HCT116 (cell line): ENCODE results near the gene SDCCAG8. TPM values are rescaled to one million over a fixed set of nuclear protein-coding genes. Genes with fewer than 3 reads are reported as not detected.
A peak's percentile ranks its signal among the peaks of the same experiment; 100 is the strongest.

ENCODE experiments used
- ATAC-seq: fragments of 200-7000 bp; cut with Tn5 transposase; 2 replicates; pipeline ENCODE4 v1.9.1; 2020; ENCODE audit warnings: mild to moderate bottlenecking, moderate library complexity
- BruUV-seq: library from RNA; stranded (reverse); fragments of 400-500 nt; replicated peaks from 2 replicates; lab custom pipeline; 2021; lab: Mats Ljungman, UMichigan
- CTCF ChIA-PET: fragments of 300-600 bp; sonication (Branson Sonifier 250); formaldehyde crosslinking; loops from one replicate; lab custom pipeline; 2021; ENCODE audit warnings: antibody characterized with exemption; lab: Charles Lee
- POLR2A ChIA-PET: fragments of 300-600, 350-600 bp; sonication (Branson Sonifier 250); formaldehyde crosslinking; loops from one replicate; lab custom pipeline; 2021; ENCODE audit warnings: antibody characterized with exemption; lab: Charles Lee
- RAD21 ChIA-PET, 2 experiments: fragments of 300-600 bp; sonication (Branson Sonifier 250); formaldehyde crosslinking; loops; one replicate each; lab custom pipeline; 2023; ENCODE audit warnings: low total read pairs in 2 of 2; ENCODE audit not compliant: uncharacterized antibody in 2 of 2, unreplicated experiment in 2 of 2, low non-redundant PET in 1 of 2; lab: Charles Lee
- DNase-seq: peaks from one replicate; pipeline ENCODE4 v3.0.0-alpha.2; 2010; ENCODE audit warnings: low read depth, low spot score
- H2AFZ ChIP-seq: fragments of 200-600 bp; shearing (Covaris generic), sonication (generic); 2 replicates; pipeline ENCODE4 v1.6.1; 2017; ENCODE audit warnings: low read depth, mixed run types, mixed read lengths, antibody characterized with exemption, low read length; ENCODE audit not compliant: poor library complexity, severe bottlenecking
- H3K27ac ChIP-seq: 2 replicates; pipeline ENCODE4 v1.5.1; 2012; ENCODE audit warnings: low read depth, low read length
- H3K27me3 ChIP-seq: fragments of 200-600 bp; sonication (generic); 2 replicates; pipeline ENCODE4 v1.6.1; 2016; ENCODE audit warnings: mixed run types, low read length, mixed read lengths; ENCODE audit not compliant: insufficient read depth
- H3K36me3 ChIP-seq, 2 experiments: fragments of 200-500 bp in 1 of 2; fragments of 200-600 bp in 1 of 2; sonication (Bioruptor generic) in 1 of 2; sonication (generic) in 1 of 2; 2 replicates each; pipeline versions ENCODE4 v1.5.1 to v1.6.1; 2014 to 2016; ENCODE audit warnings: low read length in 2 of 2, inconsistent platforms in 1 of 2, mixed read lengths in 1 of 2, mixed run types in 1 of 2; ENCODE audit not compliant: insufficient read depth in 2 of 2, control insufficient read depth in 1 of 2
- H3K4me1 ChIP-seq, 2 experiments: fragments of 200-600 bp in 1 of 2; sonication (generic) in 1 of 2; 2 replicates each; pipeline versions ENCODE4 v1.5.1 to v1.6.1; 2012 to 2017; ENCODE audit warnings: low read length in 2 of 2, inconsistent platforms in 1 of 2, mild to moderate bottlenecking in 1 of 2, mixed read lengths in 1 of 2, mixed run types in 1 of 2, moderate library complexity in 1 of 2; ENCODE audit not compliant: insufficient read depth in 2 of 2, control insufficient read depth in 1 of 2
- H3K4me2 ChIP-seq: fragments of 200-600 bp; sonication (generic); 2 replicates; pipeline ENCODE4 v1.6.1; 2017; ENCODE audit warnings: mixed run types, low read length, mixed read lengths
- H3K4me3 ChIP-seq, 2 experiments: fragments of 200-600 bp in 1 of 2; sonication (generic) in 1 of 2; replicated peaks in 1 of 2; 2 replicates each; pipeline ENCODE4 v1.5.1; 2011 to 2016; ENCODE audit warnings: low read length in 2 of 2, control low read depth in 1 of 2, low read depth in 1 of 2, mild to moderate bottlenecking in 1 of 2, mixed read lengths in 1 of 2, mixed run types in 1 of 2
- H3K79me2 ChIP-seq: fragments of 200-600 bp; sonication (generic); 2 replicates; pipeline ENCODE4 v1.6.1; 2017; ENCODE audit warnings: mild to moderate bottlenecking, mixed run types, low read length, moderate library complexity, mixed read lengths; ENCODE audit not compliant: insufficient read depth
- H3K9ac ChIP-seq: fragments of 200-600 bp; sonication (generic); 2 replicates; pipeline ENCODE4 v1.6.1; 2016; ENCODE audit warnings: low read length, mixed read lengths
- H3K9me2 ChIP-seq: fragments of 200-600 bp; sonication (generic), shearing (Covaris generic); 2 replicates; pipeline ENCODE4 v1.6.1; 2017; ENCODE audit warnings: mixed run types, mild to moderate bottlenecking, moderate library complexity; ENCODE audit not compliant: insufficient read depth
- H3K9me3 ChIP-seq, 2 experiments: fragments of 200-500 bp in 1 of 2; fragments of 200-600 bp in 1 of 2; sonication (Bioruptor generic) in 1 of 2; sonication (generic) in 1 of 2; 2 replicates each; pipeline ENCODE4 v1.6.1; 2014 to 2017; ENCODE audit warnings: low read length in 2 of 2, mixed read lengths in 2 of 2, inconsistent platforms in 1 of 2, low read depth in 1 of 2, mild to moderate bottlenecking in 1 of 2, mixed run types in 1 of 2, moderate library complexity in 1 of 2; ENCODE audit not compliant: control insufficient read depth in 1 of 2, insufficient read depth in 1 of 2
- H4K20me1 ChIP-seq: fragments of 200-600 bp; sonication (generic), shearing (Covaris generic); 2 replicates; pipeline ENCODE4 v1.6.1; 2017; ENCODE audit warnings: mixed run types, mild to moderate bottlenecking, moderate library complexity; ENCODE audit not compliant: insufficient read depth
- CEBPB ChIP-seq: IDR thresholded peaks from 2 replicates; pipeline ENCODE4 v1.6.1; 2012; ENCODE audit warnings: low read depth
- EGR1 ChIP-seq: IDR thresholded peaks from 2 replicates; pipeline ENCODE4 v1.6.1; 2012; ENCODE audit warnings: low read depth
- EZH2phosphoT487 ChIP-seq: fragments of 200-600 bp; IDR thresholded peaks from 2 replicates; pipeline ENCODE4 v1.6.1; 2018; ENCODE audit warnings: antibody characterized with exemption, borderline replicate concordance
- POLR2AphosphoS5 ChIP-seq: IDR thresholded peaks from 2 replicates; pipeline ENCODE4 v1.6.1; 2011; ENCODE audit warnings: mild to moderate bottlenecking, low read depth, low read length, moderate library complexity
- SIN3A ChIP-seq: IDR thresholded peaks from 2 replicates; pipeline ENCODE4 v1.6.1; 2012; ENCODE audit warnings: low read depth
- SP1 ChIP-seq: IDR thresholded peaks from 2 replicates; pipeline ENCODE4 v1.6.1; 2012; ENCODE audit warnings: low read depth
- SRF ChIP-seq: IDR thresholded peaks from 2 replicates; pipeline ENCODE4 v1.6.1; 2012; ENCODE audit warnings: low read depth
- intact Hi-C: fragments of 100-400 bp; cut with micrococcal nuclease; formaldehyde crosslinking; loops from 2 replicates; pipeline ENCODE4 v1.10.0; 2022
- total RNA-seq: library from RNA; stranded (reverse); gene quantifications from one replicate; pipeline ENCODE4 v1.2.1, GENCODE V29; 2021; ENCODE audit not compliant: unreplicated experiment
- TF ChIP-seq, protein P1 (sequence below): IDR thresholded peaks from 2 replicates; pipeline ENCODE4 v1.6.1; 2012

Gene SDCCAG8
- total RNA-seq, 1 experiment from 2014 or later = 38.2 TPM

DNA sequence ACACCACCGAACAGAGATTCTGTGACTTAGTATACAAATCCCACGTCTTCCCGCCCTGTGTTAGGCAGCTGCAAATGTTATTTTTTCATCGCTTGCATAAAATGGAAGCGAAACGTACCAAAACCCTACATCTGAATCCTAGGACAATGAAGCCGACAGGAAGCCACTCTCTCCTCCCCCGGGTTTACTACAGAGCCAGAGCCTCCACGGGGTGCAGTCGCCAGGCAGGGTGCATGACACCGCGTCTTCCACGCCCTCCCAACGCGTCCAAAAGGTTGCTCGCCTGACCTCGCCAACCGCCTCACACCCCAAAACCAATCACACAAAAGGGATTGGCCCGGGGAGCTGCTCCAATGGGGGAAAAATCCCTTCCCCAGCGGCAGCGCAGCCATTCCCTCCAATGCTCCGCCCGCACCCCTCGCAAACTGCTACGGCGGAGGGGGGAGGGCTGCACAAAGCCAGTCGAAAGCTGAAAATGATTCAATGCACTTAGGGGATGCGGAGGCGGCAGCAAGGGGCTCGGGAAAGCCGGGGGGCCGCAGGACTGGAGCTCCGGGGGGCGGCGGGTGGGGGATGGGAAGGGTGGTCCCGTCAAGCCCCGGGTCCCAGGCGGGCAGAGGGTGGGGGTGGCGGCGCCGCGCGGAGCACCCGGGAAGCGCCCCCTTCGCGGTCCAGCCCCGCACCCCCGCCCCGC lies 1.5 kb upstream of the SDCCAG8 start:
- H3K4me2 ChIP-seq = peak overlapping the region; percentile 82
- no peaks in the 10 kb centered on the region for H3K9me2 ChIP-seq
- ChIA-PET CTCF (no interaction called here), RAD21 (interaction anchor here in 1 of 2 experiments (1.1 kb wide), 1 partner anchor 30 kb away, joined by 3 read pairs; no protein-coding TSS in a partner anchor), POLR2A (interaction anchor here (1.5 to 3.0 kb wide), 2 partner anchors 8 to 12 kb away, joined by 4 to 23 read pairs; no protein-coding TSS in a partner anchor)
- H3K36me3 ChIP-seq = no peaks in the 10 kb centered on the region
- H3K27me3 ChIP-seq = no peaks in the 10 kb centered on the region
- DNase-seq = no peak
- peaks cover 17 to 31% of the 10 kb centered on the region in 2 experiments for H3K4me1 ChIP-seq
- intact Hi-C loops = loop anchor here (2.0 kb wide), 1 partner anchor 14 kb away; no protein-coding TSS in a partner anchor
- H4K20me1 ChIP-seq = no peaks in the 10 kb centered on the region; the same call in 1 of the 2 replicates
- H3K9me3 ChIP-seq = no peaks in the 10 kb centered on the region
- TF ChIP-seq EGR1 (peak; percentile 12; the same call in 1 of the 2 replicates), CEBPB (no peak)
- TF ChIP-seq, protein P1, sequence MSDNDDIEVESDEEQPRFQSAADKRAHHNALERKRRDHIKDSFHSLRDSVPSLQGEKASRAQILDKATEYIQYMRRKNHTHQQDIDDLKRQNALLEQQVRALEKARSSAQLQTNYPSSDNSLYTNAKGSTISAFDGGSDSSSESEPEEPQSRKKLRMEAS = peak; percentile 26; the same call in 1 of the 2 replicates
- H3K27ac ChIP-seq = peak overlapping the region; percentile 91
- H2AFZ ChIP-seq = peak overlapping the region; percentile 40
- peak overlapping the region; percentile 80 to 94 for H3K4me3 ChIP-seq
- no TSS peak for BruUV-seq
- peak; percentile 15 for ATAC-seq
- peaks cover 82% of the 10 kb centered on the region for H3K79me2 ChIP-seq
- peak overlapping the region; percentile 83 for H3K9ac ChIP-seq

DNA sequence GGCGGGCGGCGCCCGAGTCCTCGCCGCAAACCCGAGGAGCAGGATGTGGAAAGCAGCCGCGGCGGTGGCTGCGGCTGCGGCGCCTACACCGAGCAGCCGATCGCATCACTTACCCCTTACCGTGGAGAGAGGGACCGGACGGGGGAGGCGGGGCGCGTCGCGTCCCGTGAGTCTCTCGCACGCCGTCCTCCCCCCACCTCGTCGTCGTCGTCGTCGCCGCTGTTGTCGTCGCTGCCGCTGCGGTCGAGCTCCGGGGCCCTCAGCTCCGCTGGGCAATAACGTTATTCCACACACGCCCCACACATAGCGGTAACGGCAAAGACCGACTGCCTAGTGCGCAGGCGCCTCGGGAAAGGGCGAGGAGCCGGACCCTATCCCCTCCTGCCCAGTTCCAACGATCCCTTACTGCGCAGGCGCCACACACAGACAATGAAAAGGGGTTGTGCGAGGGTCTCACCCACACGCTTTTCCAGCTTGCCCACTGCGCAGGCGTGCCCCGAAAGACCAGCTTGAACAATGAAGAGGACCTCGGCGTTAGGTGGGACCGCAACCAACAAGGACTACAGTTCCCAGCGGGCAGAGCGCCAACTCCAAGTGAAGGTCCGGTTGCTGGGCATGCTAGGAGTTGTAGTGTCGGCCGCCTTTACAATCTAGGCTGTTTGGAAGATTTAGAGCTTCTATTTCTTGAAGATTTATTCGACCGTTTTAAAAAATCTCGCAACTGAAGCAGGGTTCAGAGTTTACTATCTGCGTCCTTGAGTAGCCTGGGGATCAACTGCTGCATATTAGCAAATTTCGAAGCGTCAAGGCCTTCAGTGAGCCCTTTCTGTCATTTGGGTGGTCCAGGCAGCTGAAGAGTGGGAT lies 682 bp upstream of the SDCCAG8 start, which contains the start of gene CEP170:
Gene CEP170, minus strand, starts transcription at position 355 of the 864 bp plus-strand sequence. CDS start 30,001 bp downstream, outside the sequence.
- no TSS peak for BruUV-seq
- H3K27ac ChIP-seq = peak within 1 kb of the TSS; percentile 91
- peak; percentile 92 for DNase-seq
- no peaks in the 10 kb centered on the region; the same call in 1 of the 2 replicates for H4K20me1 ChIP-seq
- H3K4me3 ChIP-seq = peak within 1 kb of the TSS; percentile 80 to 94
- no peaks in the 10 kb centered on the region for H3K9me2 ChIP-seq
- H3K27me3 ChIP-seq = no peaks in the 10 kb centered on the region
- peak; percentile 73 for ATAC-seq
- POLR2A ChIA-PET = interaction anchor here (0.7 to 3.0 kb wide), 7 partner anchors 8 to 89 kb away, joined by 3 to 23 read pairs (median 4); no protein-coding TSS in a partner anchor
- RAD21 ChIA-PET = interaction anchor here in 1 of 2 experiments (1.1 kb wide), 1 partner anchor 31 kb away, joined by 3 read pairs; no protein-coding TSS in a partner anchor
- peaks cover 17 to 31% of the 10 kb centered on the region in 2 experiments for H3K4me1 ChIP-seq
- H3K36me3 ChIP-seq = no peaks in the 10 kb centered on the region
- peak within 1 kb of the TSS; percentile 83 for H3K9ac ChIP-seq
- TF ChIP-seq POLR2AphosphoS5 = peak; percentile 64; the same call in 1 of the 2 replicates
- no peak for TF ChIP-seq SRF
- peak; percentile 93 for TF ChIP-seq SIN3A
- TF ChIP-seq SP1 = no peak
- TF ChIP-seq CEBPB = no peak
- TF ChIP-seq EZH2phosphoT487 = no peak
- TF ChIP-seq, protein P1 = peak; percentile 44; the same call in 1 of the 2 replicates
- TF ChIP-seq, all 23 proteins: peak for 3
- Histone ChIP-seq H2AFZ (peak within 1 kb of the TSS; percentile 46), H3K4me2 (peak within 1 kb of the TSS; percentile 82), H3K9me3 (no peaks in the 10 kb centered on the region), H3K79me2 (peaks cover 80% of the 10 kb centered on the region)
- CTCF ChIA-PET = no interaction called here
- intact Hi-C loops = loop anchor here (2.0 kb wide), 1 partner anchor 14 kb away; no protein-coding TSS in a partner anchor
